Activated naive CD8-positive, alpha-beta T cell treated with anti-CD3 and anti-CD28 coated beads for 36 hours (primary cell): ENCODE measurements around the gene P2RX6. TPM values are rescaled to one million over a fixed set of nuclear protein-coding genes. Genes with fewer than 3 reads are reported as not detected.

Experiments used
- DNase-seq: peaks from one replicate; pipeline ENCODE4 v3.0.0; 2021
- H3K27ac Mint-ChIP-seq: one replicate; pipeline ENCODE4 v1.8.0; 2022; ENCODE audit warnings: mild to moderate bottlenecking, moderate library complexity, mixed read lengths
- H3K27me3 Mint-ChIP-seq: one replicate; pipeline ENCODE4 v1.8.0; 2022; ENCODE audit warnings: mild to moderate bottlenecking, mixed read lengths
- H3K36me3 Mint-ChIP-seq: one replicate; pipeline ENCODE4 v1.8.0; 2021; ENCODE audit warnings: mild to moderate bottlenecking, mixed read lengths
- H3K4me1 Mint-ChIP-seq: one replicate; pipeline ENCODE4 v1.8.0; 2021; ENCODE audit warnings: mixed read lengths
- H3K4me3 Mint-ChIP-seq: one replicate; pipeline ENCODE4 v1.8.0; 2022; ENCODE audit warnings: mild to moderate bottlenecking, moderate library complexity, mixed read lengths
- H3K9me3 Mint-ChIP-seq: one replicate; pipeline ENCODE4 v1.8.0; 2022; ENCODE audit warnings: mixed read lengths
- total RNA-seq, 2 experiments: library from RNA; stranded (reverse); gene quantifications; one replicate each; pipeline ENCODE4 v1.2.3, GENCODE V29; 2021

The P2RX6 gene
- total RNA-seq, 2 experiments from 2014 or later: 0.14 to 0.43 TPM

DNA sequence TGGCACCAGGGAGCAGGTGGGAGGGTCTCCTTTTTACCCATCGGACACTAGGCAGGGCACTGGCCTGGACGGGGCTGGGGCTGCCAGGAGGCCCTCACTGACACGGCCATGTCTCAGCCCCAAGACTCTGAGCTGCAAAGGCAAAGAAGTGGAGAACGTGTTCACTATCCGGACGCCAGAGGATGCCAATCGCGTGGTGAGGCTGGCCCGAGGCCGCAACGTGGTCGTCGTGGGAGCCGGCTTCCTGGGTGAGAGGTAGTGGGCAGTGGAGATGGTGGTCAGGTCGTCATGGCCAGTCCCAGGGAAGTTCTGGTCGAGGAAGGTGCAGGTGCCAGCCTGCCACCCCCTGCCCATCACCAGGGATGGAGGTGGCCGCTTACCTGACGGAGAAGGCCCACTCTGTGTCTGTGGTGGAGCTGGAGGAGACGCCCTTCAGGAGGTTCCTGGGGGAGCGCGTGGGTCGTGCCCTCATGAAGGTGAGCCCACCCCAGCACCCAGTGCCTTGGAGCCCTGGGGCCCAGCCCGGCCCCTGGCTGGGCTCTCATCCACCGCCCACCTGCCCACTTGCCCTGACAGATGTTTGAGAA, 38.6 kb upstream of the P2RX6 start:
- peaks cover 20% of the 10 kb centered on the region for H3K4me1 Mint-ChIP-seq
- no peak overlapping the region for H3K27ac Mint-ChIP-seq

DNA sequence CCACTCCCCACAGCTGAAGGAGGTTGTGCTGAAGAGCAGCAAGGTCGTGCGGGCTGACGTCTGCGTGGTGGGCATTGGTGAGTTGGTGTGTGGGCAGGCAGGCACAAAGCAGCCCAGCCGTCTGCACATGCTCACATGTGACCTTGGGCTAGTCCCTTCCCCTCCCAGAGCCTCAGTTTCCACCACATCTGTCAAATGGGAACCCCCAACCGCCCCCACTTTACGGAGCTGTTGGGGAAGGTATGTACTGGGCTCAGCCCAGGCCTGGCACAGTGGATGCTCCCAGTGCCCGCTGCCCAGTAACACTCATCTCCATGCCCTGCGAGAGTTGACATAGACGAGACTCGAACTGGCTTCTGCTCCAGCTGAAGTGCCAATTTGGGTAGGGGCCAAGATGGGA, 37.9 kb upstream of the P2RX6 start:
- no peak for DNase-seq
- Mint-ChIP-seq H3K36me3 (no peaks in the 10 kb centered on the region), H3K27ac (no peak overlapping the region), H3K4me1 (peaks cover 20% of the 10 kb centered on the region), H3K9me3 (peaks cover 7% of the 10 kb centered on the region), H3K4me3 (no peak overlapping the region), H3K27me3 (no peaks in the 10 kb centered on the region)

More for the DNA sequence above, 38.6 kb upstream of the P2RX6 start:
- Mint-ChIP-seq H3K36me3 (no peaks in the 10 kb centered on the region), H3K4me3 (no peak overlapping the region), H3K9me3 (peaks cover 7% of the 10 kb centered on the region), H3K27me3 (no peaks in the 10 kb centered on the region)
- no peak for DNase-seq

DNA sequence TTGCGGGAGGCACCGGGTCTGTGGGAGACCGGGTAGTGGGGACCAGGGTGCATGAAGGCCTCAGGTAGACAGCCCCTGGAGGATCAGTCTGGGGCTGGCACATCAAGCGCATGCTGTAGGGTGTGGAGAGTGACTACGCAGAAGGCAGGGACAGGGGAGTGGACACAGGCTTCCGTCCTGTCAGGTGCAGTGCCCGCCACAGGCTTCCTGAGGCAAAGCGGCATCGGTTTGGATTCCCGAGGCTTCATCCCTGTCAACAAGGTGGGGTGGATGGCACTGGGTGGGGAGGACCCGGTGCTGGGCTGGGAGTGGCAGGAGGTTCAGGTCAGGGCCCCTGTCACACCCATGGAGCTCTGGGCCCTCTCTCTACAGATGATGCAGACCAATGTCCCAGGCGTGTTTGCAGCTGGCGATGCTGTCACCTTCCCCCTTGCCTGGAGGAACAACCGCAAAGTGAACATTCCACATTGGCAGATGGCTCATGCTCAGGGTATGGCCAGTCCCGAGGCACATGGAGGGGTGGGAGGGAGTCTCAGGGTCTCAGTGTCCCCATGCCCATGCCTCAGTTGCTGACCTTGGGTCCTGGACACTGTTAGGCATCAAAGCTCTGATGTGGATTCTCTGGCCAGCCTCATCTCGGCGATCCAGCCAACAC, 37.3 kb upstream of the P2RX6 start:
- Mint-ChIP-seq H3K27me3 (no peaks in the 10 kb centered on the region), H3K36me3 (peaks cover 1% of the 10 kb centered on the region), H3K27ac (no peak overlapping the region), H3K4me1 (peaks cover 23% of the 10 kb centered on the region), H3K4me3 (no peak overlapping the region), H3K9me3 (peaks cover 7% of the 10 kb centered on the region)
- no peak for DNase-seq

DNA sequence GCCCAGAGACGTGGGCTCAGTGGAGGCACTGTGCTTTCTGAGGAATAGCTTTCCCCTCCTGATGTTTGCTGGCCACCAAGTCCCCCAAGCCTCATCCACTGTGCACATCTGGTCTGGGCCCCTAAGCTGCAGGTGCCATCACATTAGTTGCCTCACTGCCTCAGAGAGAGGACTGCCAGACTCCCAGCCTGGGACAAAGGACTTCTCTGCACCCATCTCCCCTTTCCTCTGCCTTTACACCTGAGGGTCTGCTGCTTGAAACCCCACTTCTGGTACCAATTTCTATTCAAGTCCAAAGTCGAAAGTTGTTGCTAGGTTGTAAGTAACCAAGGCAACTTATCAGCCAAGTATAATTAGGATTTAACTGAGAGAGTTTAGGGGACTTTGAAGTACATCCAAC, 36.5 kb upstream of the P2RX6 start:
- Mint-ChIP-seq H3K27me3 (no peaks in the 10 kb centered on the region), H3K9me3 (peaks cover 7% of the 10 kb centered on the region), H3K4me3 (no peak overlapping the region), H3K27ac (no peak overlapping the region), H3K4me1 (peaks cover 29% of the 10 kb centered on the region), H3K36me3 (peaks cover 1% of the 10 kb centered on the region)
- DNase-seq: no peak

DNA sequence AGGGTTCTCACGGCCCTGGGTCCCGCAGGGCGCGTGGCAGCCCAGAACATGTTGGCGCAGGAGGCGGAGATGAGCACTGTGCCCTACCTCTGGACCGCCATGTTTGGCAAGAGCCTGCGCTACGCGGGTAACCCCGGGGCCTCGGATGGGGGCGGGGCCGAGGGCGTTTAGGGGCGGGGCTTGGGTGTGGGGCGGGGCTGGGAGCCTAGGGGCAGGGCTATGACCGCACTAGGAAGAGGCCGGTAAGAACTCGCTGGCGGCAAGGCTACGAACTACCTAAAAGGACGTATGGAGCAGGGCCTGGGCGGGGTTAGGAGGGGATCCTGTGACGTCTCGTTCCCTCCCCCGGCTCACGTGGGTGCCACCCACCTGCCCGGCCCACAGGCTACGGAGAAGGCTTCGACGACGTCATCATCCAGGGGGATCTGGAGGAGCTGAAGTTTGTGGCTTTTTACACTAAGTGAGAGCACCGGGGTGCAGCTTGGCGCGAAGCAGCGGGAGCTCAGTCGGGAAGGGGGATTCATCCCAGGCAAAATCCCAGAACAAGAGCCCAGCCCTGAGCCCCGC, 35.6 kb upstream of the P2RX6 start:
- H3K27me3 Mint-ChIP-seq: no peaks in the 10 kb centered on the region
- H3K36me3 Mint-ChIP-seq: peaks cover 1% of the 10 kb centered on the region
- H3K4me1 Mint-ChIP-seq: peaks cover 33% of the 10 kb centered on the region
- peaks cover 7% of the 10 kb centered on the region for H3K9me3 Mint-ChIP-seq
- peak; percentile 78 for DNase-seq
- H3K27ac Mint-ChIP-seq: peak overlapping the region; percentile 78
- H3K4me3 Mint-ChIP-seq: peak overlapping the region; percentile 69

DNA sequence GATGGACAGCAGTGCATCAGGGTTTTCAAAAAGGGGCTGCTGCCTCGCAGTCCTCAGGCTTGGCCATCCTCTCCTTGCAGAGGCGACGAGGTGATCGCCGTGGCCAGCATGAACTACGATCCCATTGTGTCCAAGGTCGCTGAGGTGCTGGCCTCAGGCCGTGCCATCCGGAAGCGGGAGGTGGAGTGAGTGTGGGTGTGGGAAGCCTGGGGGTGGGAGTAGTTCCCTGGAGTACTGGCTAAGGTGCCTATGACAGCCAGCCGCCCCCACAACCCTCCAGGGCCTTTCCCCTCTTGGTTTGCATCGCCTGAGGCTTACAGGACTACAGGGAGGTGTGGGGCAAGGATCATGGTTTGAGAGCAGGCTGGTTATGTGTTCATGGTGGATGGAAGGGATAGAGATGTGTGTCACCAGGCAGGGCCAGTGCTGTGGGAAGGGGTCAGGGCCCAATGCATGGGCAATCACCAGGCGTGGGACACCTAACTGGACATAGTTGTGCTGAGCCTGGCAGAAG, 35.0 kb upstream of the P2RX6 start:
- DNase-seq: no peak
- H3K9me3 Mint-ChIP-seq: peaks cover 7% of the 10 kb centered on the region
- H3K4me1 Mint-ChIP-seq: peaks cover 33% of the 10 kb centered on the region
- H3K4me3 Mint-ChIP-seq: peak overlapping the region; percentile 43
- peaks cover 1% of the 10 kb centered on the region for H3K36me3 Mint-ChIP-seq
- H3K27me3 Mint-ChIP-seq: no peaks in the 10 kb centered on the region
- H3K27ac Mint-ChIP-seq: no peak overlapping the region

DNA sequence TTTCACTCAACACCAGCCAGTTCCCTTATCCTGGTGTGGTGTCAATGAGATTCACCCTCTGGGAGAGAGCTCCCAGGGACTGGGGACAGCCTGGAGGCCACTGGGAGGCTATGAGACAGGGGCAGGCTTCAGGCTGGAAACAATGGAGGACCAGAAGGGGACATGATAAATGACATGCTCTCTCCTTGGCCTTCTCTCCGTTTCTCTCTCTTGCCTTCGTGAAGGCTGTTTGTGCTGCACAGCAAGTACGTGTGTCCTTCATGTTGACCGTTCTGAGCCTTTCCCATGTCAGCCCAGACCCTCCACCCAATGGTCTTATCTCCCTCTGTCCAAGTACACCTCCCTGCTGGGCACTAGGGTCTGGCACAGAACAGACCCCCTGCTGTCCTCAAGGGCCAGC, 34.4 kb upstream of the P2RX6 start:
- no peak for DNase-seq
- Mint-ChIP-seq H3K4me1 (peaks cover 33% of the 10 kb centered on the region), H3K27me3 (no peaks in the 10 kb centered on the region), H3K36me3 (peaks cover 1% of the 10 kb centered on the region), H3K4me3 (peak overlapping the region; percentile 98), H3K9me3 (peaks cover 7% of the 10 kb centered on the region), H3K27ac (no peak overlapping the region)

DNA sequence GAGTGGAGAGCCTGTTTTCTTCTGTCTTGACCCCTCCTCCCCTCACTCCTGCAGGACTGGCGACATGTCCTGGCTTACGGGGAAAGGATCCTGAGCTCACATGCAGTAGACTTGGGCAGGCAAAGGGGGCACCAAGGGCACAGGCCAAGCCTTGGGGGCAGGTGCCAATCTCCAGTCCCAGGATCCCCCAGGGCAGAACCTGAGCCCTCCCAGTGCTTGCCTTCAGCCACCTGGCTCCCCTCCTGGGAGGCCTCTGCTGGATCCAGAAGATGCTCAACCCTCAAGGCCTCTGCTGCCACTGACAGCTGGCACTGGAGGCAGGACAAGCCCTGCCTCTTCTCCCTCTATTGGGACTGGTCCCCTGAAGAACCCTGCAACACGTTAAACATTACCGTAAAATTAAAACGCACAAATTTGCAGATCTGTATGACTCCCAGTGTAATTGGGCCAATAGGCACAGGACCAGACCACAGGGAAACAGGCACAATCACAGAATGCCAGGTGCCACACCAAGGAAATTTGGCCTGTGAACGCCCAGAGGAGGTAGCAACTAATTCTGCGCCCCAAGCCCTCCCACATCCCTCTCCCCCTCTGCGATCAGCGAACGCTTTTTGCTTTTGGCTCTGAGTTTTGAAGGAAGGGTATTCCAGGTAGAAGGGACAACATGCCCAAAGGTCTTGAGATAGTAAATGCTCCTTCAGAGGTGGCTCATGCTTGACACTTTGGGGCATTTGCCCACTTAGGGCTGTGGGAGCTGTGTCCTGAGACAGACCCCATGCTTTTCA, 33.8 kb upstream of the P2RX6 start:
- H3K4me1 Mint-ChIP-seq: peaks cover 33% of the 10 kb centered on the region
- DNase-seq: no peak
- H3K27ac Mint-ChIP-seq: peak overlapping the region; percentile 88
- peaks cover 1% of the 10 kb centered on the region for H3K36me3 Mint-ChIP-seq
- no peaks in the 10 kb centered on the region for H3K27me3 Mint-ChIP-seq
- peaks cover 7% of the 10 kb centered on the region for H3K9me3 Mint-ChIP-seq
- H3K4me3 Mint-ChIP-seq: peak overlapping the region; percentile 98

DNA sequence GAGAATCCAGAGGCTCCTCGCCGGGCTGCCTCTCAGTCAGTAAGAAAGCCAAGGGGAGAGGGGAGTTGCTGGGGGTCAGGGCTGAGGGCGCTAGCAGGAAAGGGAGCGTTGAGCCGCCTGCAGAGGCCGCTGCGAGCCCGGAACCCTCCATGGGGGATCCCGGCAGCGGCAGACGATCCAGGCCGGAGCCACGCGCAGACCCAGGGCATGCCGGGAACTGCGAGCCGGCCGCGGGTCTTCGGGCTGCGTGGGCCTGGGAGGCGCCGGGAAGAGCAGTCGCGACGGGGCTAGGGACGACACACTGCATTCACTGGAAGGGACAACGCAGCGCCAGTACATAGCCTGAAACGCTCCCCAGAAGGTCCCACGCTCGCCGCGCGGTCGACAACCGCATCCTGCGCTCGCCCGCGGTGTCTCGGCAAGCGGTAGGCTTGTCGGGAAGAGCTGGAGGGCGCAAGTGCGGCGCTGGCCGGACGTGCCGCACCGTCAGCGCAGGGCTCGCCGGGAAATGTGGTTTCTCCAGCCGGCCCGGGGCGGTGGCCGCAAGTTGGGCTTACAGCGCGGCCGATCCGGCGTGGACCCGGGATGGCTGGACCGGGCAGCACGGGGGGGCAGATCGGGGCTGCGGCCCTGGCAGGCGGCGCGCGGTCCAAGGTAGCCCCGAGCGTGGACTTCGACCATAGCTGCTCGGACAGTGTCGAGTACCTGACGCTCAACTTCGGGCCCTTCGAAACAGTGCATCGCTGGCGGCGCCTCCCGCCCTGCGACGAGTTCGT, 33.0 kb upstream of the P2RX6 start, which contains the start of gene LZTR1:
Gene LZTR1 (plus strand): TSS at position 511 of the 776 bp plus-strand sequence. CDS start 75 bp downstream, at position 586.
- Mint-ChIP-seq H3K27me3 (no peaks in the 10 kb centered on the region), H3K36me3 (peaks cover 1% of the 10 kb centered on the region), H3K4me3 (peak within 1 kb of the TSS; percentile 98), H3K27ac (peak within 1 kb of the TSS; percentile 88), H3K4me1 (peaks cover 33% of the 10 kb centered on the region), H3K9me3 (peaks cover 7% of the 10 kb centered on the region)
- DNase-seq: peak; percentile 81

DNA sequence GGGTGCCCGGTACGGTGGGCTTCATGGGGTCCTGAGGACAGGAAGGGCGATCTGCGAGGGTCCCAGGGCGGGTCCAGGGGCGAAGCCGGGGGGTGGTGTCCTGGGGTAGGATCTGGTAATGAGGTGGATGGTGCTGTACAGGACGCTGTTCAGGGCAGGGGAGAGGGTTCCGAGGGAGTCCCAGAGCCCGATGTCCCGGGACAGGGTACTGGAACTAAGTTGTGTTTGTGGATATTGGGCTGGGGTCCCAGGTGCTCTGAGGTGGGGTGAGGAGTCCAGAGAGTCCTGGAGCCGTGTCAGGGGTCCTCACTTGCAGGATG, 32.4 kb upstream of the P2RX6 start:
- Mint-ChIP-seq H3K9me3 (peaks cover 7% of the 10 kb centered on the region), H3K27me3 (no peaks in the 10 kb centered on the region), H3K4me1 (peaks cover 33% of the 10 kb centered on the region), H3K27ac (peak overlapping the region; percentile 88), H3K4me3 (peak overlapping the region; percentile 98), H3K36me3 (peaks cover 1% of the 10 kb centered on the region)
- no peak for DNase-seq

DNA sequence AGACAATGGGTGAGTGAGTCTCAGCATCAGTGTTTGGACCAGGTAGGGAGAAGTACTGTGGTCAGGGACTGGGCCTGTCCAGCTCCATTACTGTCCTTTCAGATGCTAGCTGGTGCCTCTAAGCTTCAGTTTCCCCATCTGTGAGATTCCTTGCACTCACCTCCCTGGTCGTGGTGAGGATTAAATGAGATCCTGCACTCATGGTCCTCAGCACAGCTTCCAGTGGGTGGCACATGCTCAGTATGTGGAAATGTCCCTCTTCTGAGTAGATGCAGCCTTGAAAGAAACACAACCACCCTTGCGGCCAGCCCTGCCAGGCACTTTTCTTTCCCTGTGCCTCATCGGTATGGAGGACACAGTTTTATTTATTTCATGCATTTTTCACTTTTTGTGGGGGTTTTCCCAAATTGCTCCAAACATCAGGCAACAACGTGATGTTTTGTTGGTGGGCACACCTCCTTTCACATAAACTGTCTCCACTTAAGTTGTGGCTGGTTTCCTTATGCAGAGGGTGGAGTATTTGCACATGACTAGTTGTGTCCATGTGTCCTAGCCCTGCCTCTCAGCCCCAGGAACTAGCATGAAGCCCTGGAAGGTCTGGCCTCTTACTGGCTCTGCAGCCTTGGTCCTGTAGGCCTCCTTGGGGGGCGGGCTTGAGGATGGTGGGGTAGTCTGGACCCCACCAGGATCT, 31.7 kb upstream of the P2RX6 start:
- peaks cover 1% of the 10 kb centered on the region for H3K36me3 Mint-ChIP-seq
- no peaks in the 10 kb centered on the region for H3K27me3 Mint-ChIP-seq
- peak overlapping the region; percentile 98 for H3K4me3 Mint-ChIP-seq
- H3K27ac Mint-ChIP-seq: peak overlapping the region; percentile 88
- DNase-seq: no peak
- peaks cover 33% of the 10 kb centered on the region for H3K4me1 Mint-ChIP-seq
- H3K9me3 Mint-ChIP-seq: peaks cover 6% of the 10 kb centered on the region

DNA sequence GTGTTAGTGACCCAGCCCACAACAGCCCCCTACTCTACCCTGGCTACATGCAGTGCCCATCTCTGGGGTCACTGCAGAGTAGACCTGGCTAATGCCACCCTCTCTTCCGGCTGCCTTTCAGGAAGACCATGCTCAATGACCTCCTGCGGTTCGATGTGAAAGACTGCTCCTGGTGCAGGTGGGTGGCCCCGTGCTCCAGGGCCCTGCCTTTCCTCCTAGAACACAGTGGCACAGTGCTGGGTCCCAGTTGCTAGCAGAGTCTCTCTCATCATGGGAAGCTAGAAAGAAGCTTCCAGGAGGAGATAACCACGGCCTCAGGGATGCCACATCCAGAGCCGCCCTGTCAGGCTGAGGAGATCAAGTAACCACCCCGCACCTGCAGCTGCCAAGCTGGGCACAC, 29.2 kb upstream of the P2RX6 start:
- DNase-seq: no peak
- H3K4me3 Mint-ChIP-seq: no peak overlapping the region
- H3K27me3 Mint-ChIP-seq: no peaks in the 10 kb centered on the region
- no peak overlapping the region for H3K27ac Mint-ChIP-seq
- peaks cover 24% of the 10 kb centered on the region for H3K4me1 Mint-ChIP-seq
- H3K36me3 Mint-ChIP-seq: peaks cover 1% of the 10 kb centered on the region
- no peaks in the 10 kb centered on the region for H3K9me3 Mint-ChIP-seq

DNA sequence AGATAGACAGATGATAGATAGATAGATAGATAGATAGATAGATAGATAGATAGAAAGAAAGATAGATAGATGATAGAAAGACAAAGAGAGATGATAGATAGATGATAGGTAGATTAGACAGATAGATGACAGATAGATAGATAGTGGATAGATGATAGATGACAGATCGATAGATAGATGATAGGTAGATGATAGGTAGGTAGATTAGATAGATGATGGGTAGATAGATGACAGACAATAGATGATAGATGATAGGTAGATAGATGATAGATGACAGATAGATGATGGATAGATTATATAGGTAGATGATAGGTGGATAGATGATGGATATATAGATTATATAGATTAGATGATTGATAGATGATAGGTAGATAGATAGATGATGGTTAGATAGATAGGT, 28.6 kb upstream of the P2RX6 start:
- Mint-ChIP-seq H3K36me3 (peaks cover 1% of the 10 kb centered on the region), H3K9me3 (no peaks in the 10 kb centered on the region), H3K4me1 (peaks cover 19% of the 10 kb centered on the region), H3K4me3 (no peak overlapping the region), H3K27ac (no peak overlapping the region), H3K27me3 (no peaks in the 10 kb centered on the region)
- DNase-seq: no peak

DNA sequence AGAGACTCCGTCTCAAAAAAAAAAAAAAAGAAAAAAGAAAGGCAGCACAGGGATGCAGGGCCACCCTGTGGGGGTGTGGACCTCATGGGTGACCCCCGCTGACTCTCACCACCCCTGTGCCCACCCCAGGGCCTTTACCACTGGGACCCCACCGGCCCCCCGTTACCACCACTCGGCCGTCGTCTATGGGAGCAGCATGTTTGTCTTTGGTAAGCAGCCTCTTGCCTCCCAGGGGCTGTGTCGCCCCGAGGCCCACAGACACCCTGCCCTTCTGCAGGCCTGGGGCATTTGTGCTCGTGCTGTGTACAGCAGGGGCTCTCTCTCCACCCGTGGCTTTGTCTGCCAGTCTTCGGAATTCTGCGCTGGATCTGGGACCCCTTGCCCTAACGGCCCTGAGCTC, 27.6 kb upstream of the P2RX6 start:
- DNase-seq: no peak
- no peaks in the 10 kb centered on the region for H3K9me3 Mint-ChIP-seq
- no peak overlapping the region for H3K4me3 Mint-ChIP-seq
- peaks cover 19% of the 10 kb centered on the region for H3K4me1 Mint-ChIP-seq
- H3K27ac Mint-ChIP-seq: no peak overlapping the region
- H3K36me3 Mint-ChIP-seq: peaks cover 1% of the 10 kb centered on the region
- no peaks in the 10 kb centered on the region for H3K27me3 Mint-ChIP-seq
